Astrocyte of the cerebellum (primary cell): Measurements from ENCODE around the gene AGAP2.

ENCODE experiments used
- DNase-seq: peaks from one replicate; pipeline ENCODE4 v3.0.0-alpha.2; 2011; ENCODE audit warnings: low read depth
- H3K4me3 ChIP-seq: 2 replicates; pipeline ENCODE4 v1.5.1; 2011; ENCODE audit warnings: mild to moderate bottlenecking, low read depth, low read length, moderate library complexity
- in situ Hi-C: cut with HindIII; loops from 2 replicates; pipeline ENCODE4 v1.10.0; 2017; ENCODE audit warnings: low sequenced_read_pairs
- TF ChIP-seq, protein P1 (sequence below): IDR thresholded peaks from 2 replicates; pipeline ENCODE4 v1.5.1; 2012; ENCODE audit warnings: low read length, low read depth, moderate library complexity, mild to moderate bottlenecking; ENCODE audit errors: missing control alignments

Gene AGAP2

GRCh38 chr12:57695770-57696432 lies 42.6 kb downstream of the AGAP2 start:
- TF ChIP-seq, protein P1, sequence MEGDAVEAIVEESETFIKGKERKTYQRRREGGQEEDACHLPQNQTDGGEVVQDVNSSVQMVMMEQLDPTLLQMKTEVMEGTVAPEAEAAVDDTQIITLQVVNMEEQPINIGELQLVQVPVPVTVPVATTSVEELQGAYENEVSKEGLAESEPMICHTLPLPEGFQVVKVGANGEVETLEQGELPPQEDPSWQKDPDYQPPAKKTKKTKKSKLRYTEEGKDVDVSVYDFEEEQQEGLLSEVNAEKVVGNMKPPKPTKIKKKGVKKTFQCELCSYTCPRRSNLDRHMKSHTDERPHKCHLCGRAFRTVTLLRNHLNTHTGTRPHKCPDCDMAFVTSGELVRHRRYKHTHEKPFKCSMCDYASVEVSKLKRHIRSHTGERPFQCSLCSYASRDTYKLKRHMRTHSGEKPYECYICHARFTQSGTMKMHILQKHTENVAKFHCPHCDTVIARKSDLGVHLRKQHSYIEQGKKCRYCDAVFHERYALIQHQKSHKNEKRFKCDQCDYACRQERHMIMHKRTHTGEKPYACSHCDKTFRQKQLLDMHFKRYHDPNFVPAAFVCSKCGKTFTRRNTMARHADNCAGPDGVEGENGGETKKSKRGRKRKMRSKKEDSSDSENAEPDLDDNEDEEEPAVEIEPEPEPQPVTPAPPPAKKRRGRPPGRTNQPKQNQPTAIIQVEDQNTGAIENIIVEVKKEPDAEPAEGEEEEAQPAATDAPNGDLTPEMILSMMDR, result no peak
- H3K4me3 ChIP-seq, result no peak overlapping the region
- DNase-seq, result no peak
- in situ Hi-C loops, result no loop called here

DNA sequence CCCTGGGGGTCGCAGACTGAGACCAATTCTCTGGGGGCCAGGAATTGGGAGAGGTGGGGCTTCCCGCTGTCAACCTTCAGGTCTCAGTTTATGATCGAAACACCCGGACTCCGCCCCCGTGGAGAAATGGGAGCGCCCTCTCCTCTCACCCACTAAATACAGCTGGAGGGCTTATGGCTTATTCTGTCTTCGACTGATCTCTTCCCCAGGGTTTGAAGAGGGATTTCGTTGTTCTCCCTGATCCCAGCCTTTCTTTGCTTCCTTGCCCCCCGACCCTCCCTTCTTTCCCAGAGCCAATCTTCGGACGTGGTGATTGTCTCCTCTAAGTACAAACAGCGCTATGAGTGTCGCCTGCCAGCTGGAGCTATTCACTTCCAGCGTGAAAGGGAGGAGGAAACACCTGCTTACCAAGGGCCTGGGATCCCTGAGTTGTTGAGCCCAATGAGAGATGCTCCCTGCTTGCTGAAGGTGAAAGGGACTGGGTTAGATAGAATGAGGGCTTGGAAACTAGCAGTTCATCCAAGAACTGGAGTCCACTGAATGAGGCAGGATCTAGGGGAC lies 44.0 kb downstream of the AGAP2 start:
- TF ChIP-seq, protein P1, result no peak
- in situ Hi-C loops, result no loop called here
- peak overlapping the region; percentile 87 for H3K4me3 ChIP-seq
- no peak for DNase-seq

- in situ Hi-C loops, result no loop called here
- peak; percentile 100 for DNase-seq
- TF ChIP-seq, protein P1, result peak; percentile 79
- peak within 1 kb of the TSS; percentile 87 for H3K4me3 ChIP-seq
These were observed 44.7 kb downstream of the AGAP2 start, which contains the start of gene OS9 for GRCh38 chr12:57693659-57694458. OS9 (plus strand) TSS chr12:57694132; CDS start chr12:57694162, 30 bp downstream.

- TF ChIP-seq, protein P1, result no peak
- DNase-seq, result no peak
- no peak overlapping the region for H3K4me3 ChIP-seq
- in situ Hi-C loops, result no loop called here
These were observed 45.3 kb downstream of the AGAP2 start for GRCh38 chr12:57693317-57693658.

- TF ChIP-seq, protein P1, result no peak
- in situ Hi-C loops, result no loop called here
- no peak for DNase-seq
- no peak overlapping the region for H3K4me3 ChIP-seq
These were observed 46.0 kb downstream of the AGAP2 start for GRCh38 chr12:57692500-57692899.

DNA sequence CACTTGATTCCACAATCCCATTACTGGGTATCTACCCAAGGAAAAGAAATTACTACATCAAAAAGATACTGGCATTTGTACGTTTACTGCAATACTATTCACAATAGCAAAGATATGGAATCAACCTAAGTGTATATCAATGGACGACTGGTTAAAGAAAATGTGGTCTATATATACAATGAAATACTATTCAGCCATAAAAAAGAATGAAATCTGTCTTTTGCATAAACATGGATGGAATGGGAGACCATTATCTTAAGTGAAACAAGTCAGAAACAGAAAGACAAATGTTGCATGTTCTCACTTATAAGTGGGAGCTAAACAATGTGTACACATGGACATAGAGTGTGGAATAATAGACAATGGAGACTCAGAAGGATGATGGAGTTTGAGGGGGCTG lies 49.6 kb downstream of the AGAP2 start:
- no peak for DNase-seq
- H3K4me3 ChIP-seq, result no peak overlapping the region
- TF ChIP-seq, protein P1, result no peak
- in situ Hi-C loops, result no loop called here
